Fibroblast of mammary gland (primary cell): Measurements from ENCODE around the gene VAMP1.

Experiments
- DNase-seq: peaks from one replicate; pipeline ENCODE4 v3.0.0-alpha.2; 2010; ENCODE audit warnings: low read depth
- H3K4me3 ChIP-seq: 2 replicates; pipeline ENCODE4 v1.5.1; 2011; ENCODE audit warnings: low read depth, mild to moderate bottlenecking, low read length, moderate library complexity; ENCODE audit not compliant: control insufficient read depth
- CTCF ChIP-seq: conservative IDR thresholded peaks from 2 replicates; pipeline ENCODE4 v1.5.1; 2011; ENCODE audit warnings: low read depth, low read length, inconsistent platforms; ENCODE audit not compliant: control insufficient read depth, insufficient read depth

Gene VAMP1

GRCh38 chr12:6461401-6462233, 8.9 kb downstream of the VAMP1 start:
- H3K4me3 ChIP-seq, result no peak overlapping the region

GRCh38 chr12:6460751-6461371, 9.6 kb downstream of the VAMP1 start:
- DNase-seq, result no peak
- no peak for TF ChIP-seq CTCF
- no peak overlapping the region for H3K4me3 ChIP-seq

More at GRCh38 chr12:6461401-6462233, 8.9 kb downstream of the VAMP1 start:
- TF ChIP-seq CTCF, result no peak
- DNase-seq, result no peak

DNA sequence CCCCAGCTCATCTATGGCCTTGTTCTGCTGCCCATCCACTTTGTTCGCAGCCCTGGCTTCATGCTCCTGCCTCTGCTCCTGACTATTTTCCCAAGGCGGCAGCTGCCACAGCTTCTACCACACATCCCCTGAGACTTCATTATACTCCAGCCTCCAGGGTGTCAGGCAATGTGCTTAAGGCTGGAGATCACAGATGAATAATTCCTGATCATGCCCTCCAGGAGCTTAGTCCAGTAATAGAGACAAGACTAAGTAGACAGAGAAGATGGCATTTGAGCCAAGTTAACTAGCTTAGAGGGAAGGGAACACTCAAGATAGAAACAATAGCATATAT, 11.5 kb downstream of the VAMP1 start:
- TF ChIP-seq CTCF, result no peak
- no peak for DNase-seq
- no peak overlapping the region for H3K4me3 ChIP-seq

- no peak for TF ChIP-seq CTCF
- DNase-seq, result no peak
These were observed 12.0 kb downstream of the VAMP1 start for GRCh38 chr12:6458281-6459003.

GRCh38 chr12:6457220-6457945, 13.1 kb downstream of the VAMP1 start:
- TF ChIP-seq CTCF, result no peak
- DNase-seq, result no peak

More at GRCh38 chr12:6458281-6459003, 12.0 kb downstream of the VAMP1 start:
- no peak overlapping the region for H3K4me3 ChIP-seq

DNA sequence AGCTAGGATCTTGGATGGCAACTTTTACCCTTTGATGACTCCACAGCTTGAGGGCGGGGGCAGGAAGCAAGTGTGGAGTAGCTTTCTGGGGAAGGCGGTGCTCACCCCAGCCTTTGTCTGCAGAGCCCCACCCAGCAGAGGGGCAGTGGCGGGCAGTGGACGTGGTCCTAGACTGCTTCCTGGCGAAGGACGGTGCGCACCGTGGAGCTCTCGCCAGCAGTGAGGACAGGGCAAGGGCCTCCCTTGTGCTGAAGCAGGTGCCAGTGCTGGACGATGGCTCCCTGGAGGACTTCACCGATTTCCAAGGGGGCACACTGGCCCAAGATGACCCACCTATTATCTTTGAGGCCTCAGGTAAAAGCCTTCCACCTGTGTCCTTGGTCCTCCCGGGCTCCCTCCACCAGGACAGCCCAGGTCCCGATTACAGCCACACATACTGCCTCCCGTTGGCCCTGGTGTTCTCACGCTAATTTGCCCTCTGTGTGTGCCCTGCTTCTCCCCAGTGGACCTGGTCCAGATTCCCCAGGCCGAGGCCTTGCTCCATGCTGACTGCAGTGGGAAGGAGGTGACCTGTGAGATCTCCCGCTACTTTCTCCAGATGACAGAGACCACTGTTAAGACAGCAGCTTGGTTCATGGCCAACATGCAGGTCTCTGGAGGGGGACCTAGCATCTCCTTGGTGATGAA, 17.4 kb downstream of the VAMP1 start:
- TF ChIP-seq CTCF, result no peak
- H3K4me3 ChIP-seq, result no peak overlapping the region
- no peak for DNase-seq

More at GRCh38 chr12:6457220-6457945, 13.1 kb downstream of the VAMP1 start:
- H3K4me3 ChIP-seq, result no peak overlapping the region
